Mesodermal cell (in vitro differentiated cells): ENCODE measurements around the gene VDR.
A peak's percentile ranks its signal among the peaks of the same experiment; 100 is the strongest.

ENCODE experiments used
- H3K27ac ChIP-seq: 2 replicates; pipeline ENCODE4 v1.7.0; 2013; ENCODE audit warnings: mild to moderate bottlenecking, low read depth, low read length, moderate library complexity; ENCODE audit not compliant: severe bottlenecking
- H3K36me3 ChIP-seq: 2 replicates; pipeline ENCODE4 v1.7.1; 2013; ENCODE audit warnings: mild to moderate bottlenecking, low read length, moderate library complexity; ENCODE audit not compliant: control insufficient read depth, insufficient read depth
- H3K4me1 ChIP-seq: one replicate; pipeline ENCODE4 v1.7.1; 2013; ENCODE audit warnings: mild to moderate bottlenecking, low read length; ENCODE audit not compliant: insufficient read depth, control insufficient read depth, poor library complexity, severe bottlenecking
- H3K4me3 ChIP-seq: 2 replicates; pipeline ENCODE4 v1.7.0; 2013; ENCODE audit warnings: low read length, control low read depth, mild to moderate bottlenecking; ENCODE audit not compliant: insufficient read depth, poor library complexity, severe bottlenecking; ENCODE audit errors: extremely low read depth
- H3K9me3 ChIP-seq: 2 replicates; pipeline ENCODE4 v1.7.1; 2013; ENCODE audit warnings: mild to moderate bottlenecking, low read length, moderate library complexity; ENCODE audit not compliant: control insufficient read depth
- WGBS, 2 experiments: methylation state at CpG; one replicate each; pipeline ENCODE4 v1.1.5; 2013; ENCODE audit warnings: missing lambda C conversion rate in 2 of 2; ENCODE audit not compliant: insufficient coverage in 2 of 2; 5-methylcytosine and 5-hydroxymethylcytosine counted together

Gene VDR

DNA sequence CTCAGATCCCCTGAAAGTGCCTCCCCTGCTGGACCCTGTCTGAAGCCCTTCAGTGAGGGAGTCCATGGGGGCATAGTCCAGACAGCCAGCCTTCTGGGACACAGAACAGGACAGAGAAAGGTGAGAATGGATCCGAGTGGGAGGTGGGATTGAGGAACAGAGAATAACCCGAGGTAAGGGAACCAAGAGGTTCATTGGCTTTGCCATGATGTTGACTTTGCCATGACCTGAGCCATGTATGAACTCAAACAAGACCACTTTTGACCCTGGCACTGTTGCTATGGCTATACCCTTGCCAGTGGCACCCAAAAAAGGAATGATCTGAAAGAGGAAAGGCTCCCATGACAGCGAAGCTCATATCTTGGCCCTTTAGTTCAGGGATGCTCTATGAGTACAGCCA, 22.6 kb upstream of the VDR start:
- Histone ChIP-seq H3K27ac (no peak overlapping the region), H3K4me3 (no peak overlapping the region), H3K9me3 (no peaks in the 10 kb centered on the region), H3K4me1 (no peaks in the 10 kb centered on the region), H3K36me3 (no peaks in the 10 kb centered on the region)
- WGBS, 2 experiments = 63 to 67% methylated on average over 2 to 3 of the region's 3 CpGs

DNA sequence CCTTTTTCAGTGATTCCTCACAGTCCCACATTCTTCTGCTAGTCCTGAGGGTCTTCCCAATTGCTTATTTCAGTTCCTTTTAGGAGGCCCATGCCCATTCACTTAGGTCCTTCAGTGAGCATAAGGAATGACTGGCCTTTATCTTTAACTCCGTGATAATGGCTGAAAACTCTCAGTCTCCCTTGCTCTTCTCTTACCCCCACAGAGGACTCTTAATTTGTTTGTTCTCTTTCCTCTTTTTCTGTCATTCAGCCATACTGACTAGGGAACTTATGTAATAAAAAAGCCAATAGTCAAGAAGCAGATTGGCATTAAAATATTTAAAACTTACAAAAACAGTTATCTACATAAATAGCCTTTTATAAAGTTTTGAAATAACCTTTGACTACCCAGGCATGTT, 17.1 kb upstream of the VDR start:
- Histone ChIP-seq H3K36me3 (no peaks in the 10 kb centered on the region), H3K27ac (no peak overlapping the region), H3K4me1 (no peaks in the 10 kb centered on the region), H3K9me3 (no peaks in the 10 kb centered on the region), H3K4me3 (no peak overlapping the region)
- WGBS, 2 experiments = 43 to 67% methylated on average over 1 of the region's 1 CpG

- H3K9me3 ChIP-seq = no peaks in the 10 kb centered on the region
- WGBS, 2 experiments = 76 to 80% methylated on average over 6 of the region's 6 CpGs
- H3K27ac ChIP-seq = no peak overlapping the region
- H3K36me3 ChIP-seq = no peaks in the 10 kb centered on the region
- no peak overlapping the region for H3K4me3 ChIP-seq
- no peaks in the 10 kb centered on the region for H3K4me1 ChIP-seq
Observed at GRCh38 chr12:47920913-47921312, 16.1 kb upstream of the VDR start.

DNA sequence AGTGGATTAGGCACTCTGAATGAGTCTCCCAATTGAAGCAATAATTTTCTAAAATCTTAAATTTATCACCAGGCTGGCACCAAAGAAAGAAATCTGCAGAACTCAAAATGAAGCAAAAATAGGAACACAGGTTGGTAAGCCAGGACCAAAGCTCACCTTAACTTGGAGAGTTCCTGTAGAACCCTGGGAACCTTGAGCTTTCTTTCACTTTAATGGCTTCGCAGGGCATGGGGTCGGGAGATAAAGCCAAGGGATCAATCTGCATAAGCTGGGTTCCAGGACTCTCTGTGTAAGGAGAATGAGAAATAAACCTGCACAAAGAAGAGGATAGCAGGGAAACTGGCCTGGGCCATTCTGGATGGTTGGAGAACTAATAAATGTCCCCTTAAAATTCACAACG, 8.3 kb upstream of the VDR start:
- no peaks in the 10 kb centered on the region for H3K36me3 ChIP-seq
- no peak overlapping the region for H3K27ac ChIP-seq
- no peaks in the 10 kb centered on the region for H3K9me3 ChIP-seq
- WGBS, 2 experiments = 56 to 68% methylated on average over 2 to 3 of the region's 3 CpGs
- H3K4me3 ChIP-seq = no peak overlapping the region
- peaks cover 8% of the 10 kb centered on the region for H3K4me1 ChIP-seq

DNA sequence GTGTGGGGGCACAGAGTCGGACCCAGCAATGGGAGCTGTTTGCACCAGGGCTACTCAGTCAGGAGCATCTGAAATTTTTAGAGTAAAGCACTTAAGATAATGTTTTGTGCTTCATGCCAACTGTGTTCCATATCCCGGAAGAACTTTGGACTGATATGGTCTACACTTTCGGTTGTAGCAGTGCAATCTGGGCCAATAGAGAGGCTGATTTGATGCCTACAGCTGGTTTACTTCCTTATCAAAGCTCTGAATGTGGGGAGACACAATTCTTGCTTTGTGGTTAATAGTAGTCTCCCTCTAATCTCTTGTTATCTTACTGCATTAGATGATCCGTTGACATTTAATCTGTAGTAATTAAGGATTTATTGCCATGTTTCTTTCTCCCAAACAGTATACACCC, 7.8 kb upstream of the VDR start:
- no peak overlapping the region for H3K4me3 ChIP-seq
- no peaks in the 10 kb centered on the region for H3K36me3 ChIP-seq
- 90 to 100% methylated on average over 3 of the region's 4 CpGs for WGBS, 2 experiments
- H3K9me3 ChIP-seq = no peaks in the 10 kb centered on the region
- no peak overlapping the region for H3K27ac ChIP-seq
- H3K4me1 ChIP-seq = peaks cover 8% of the 10 kb centered on the region

DNA sequence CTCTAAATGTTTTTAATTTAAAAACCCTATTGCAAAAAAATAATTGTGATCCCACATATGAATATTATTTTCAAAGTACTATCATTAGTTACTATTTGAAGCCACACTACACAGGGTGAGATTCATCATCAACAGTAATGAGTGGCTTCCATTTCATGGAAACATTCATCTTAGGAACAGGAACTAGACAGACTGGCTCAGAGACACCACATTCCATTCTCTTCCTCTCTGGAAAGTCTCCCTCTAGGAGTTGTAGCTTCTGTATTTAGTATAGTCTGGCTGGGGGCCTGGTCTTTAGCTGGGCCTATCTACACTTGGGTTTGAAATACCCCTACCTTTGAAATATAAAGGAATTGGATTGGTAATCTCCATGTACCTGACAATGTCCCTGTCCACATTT, 6.2 kb upstream of the VDR start:
- H3K4me3 ChIP-seq = no peak overlapping the region
- no peaks in the 10 kb centered on the region for H3K9me3 ChIP-seq
- H3K36me3 ChIP-seq = no peaks in the 10 kb centered on the region

DNA sequence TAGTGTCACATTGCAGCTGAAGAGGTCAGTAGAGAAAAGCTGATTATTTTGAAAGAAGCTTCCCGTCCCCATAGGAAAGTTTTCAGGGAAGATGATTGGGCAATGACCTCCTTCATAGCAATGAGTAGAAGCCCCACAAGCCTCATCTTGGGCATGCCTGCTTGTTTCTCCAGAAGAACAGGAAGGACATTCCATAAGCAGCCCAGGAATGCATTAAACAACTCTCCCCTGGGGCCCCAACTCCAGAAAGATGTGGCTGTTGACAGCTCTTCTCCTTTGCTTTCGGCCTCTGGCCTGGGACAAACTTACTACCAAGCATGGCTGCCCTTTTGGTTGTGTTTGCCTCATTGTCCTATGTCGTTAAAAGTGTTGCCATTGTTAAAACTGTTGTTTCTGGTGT, 5.7 kb upstream of the VDR start:
- H3K9me3 ChIP-seq = no peaks in the 10 kb centered on the region
- WGBS, 2 experiments = 78 to 88% methylated on average over 2 to 3 of the region's 3 CpGs
- H3K27ac ChIP-seq = no peak overlapping the region
- H3K4me3 ChIP-seq = no peak overlapping the region
- H3K36me3 ChIP-seq = no peaks in the 10 kb centered on the region
- peaks cover 10% of the 10 kb centered on the region for H3K4me1 ChIP-seq

More for the DNA sequence above, 6.2 kb upstream of the VDR start:
- Histone ChIP-seq H3K4me1 (peaks cover 8% of the 10 kb centered on the region), H3K27ac (no peak overlapping the region)

GRCh38 chr12:47909839-47910465, 5.2 kb upstream of the VDR start:
- H3K4me1 ChIP-seq = peaks cover 15% of the 10 kb centered on the region
- no peak overlapping the region for H3K27ac ChIP-seq
- WGBS, 2 experiments = 81 to 86% methylated on average over 2 to 3 of the region's 4 CpGs

GRCh38 chr12:47908738-47909137, 3.9 kb upstream of the VDR start:
- H3K27ac ChIP-seq = no peak overlapping the region

More at GRCh38 chr12:47909839-47910465, 5.2 kb upstream of the VDR start:
- no peak overlapping the region for H3K4me3 ChIP-seq
- H3K9me3 ChIP-seq = no peaks in the 10 kb centered on the region
- H3K36me3 ChIP-seq = no peaks in the 10 kb centered on the region

DNA sequence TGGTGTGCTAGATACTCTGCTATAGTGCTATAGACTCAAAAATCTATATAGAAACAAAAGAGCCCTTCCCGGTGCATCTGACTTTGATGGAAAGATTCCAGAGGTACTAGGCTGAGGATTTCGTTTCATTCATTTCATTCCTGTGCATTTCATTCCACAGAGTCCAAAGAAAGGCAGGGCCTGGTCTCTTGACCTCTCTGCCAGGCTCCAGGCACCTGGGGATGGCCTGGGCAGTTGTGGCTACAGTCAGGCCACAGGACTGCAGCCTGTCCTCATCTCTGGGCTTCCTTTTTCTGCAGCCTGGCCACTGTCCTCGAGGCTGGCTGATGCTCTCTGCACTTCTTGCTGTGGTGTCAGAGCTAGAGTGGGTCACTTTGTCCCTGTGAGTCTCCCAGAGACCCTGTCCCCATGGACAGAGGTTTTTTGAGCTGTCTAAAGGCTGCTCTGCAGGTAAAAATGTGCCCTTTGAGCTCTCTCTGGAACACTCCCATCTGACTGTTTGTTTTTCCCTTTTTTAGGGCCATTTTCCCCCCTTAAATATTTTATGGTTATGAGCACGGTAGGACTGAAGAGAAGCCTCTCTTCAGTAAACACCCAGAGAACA, 3.2 kb upstream of the VDR start:
- Histone ChIP-seq H3K36me3 (no peaks in the 10 kb centered on the region), H3K4me1 (peaks cover 31% of the 10 kb centered on the region), H3K27ac (no peak overlapping the region), H3K4me3 (no peak overlapping the region), H3K9me3 (no peaks in the 10 kb centered on the region)
- 52 to 55% methylated on average over 2 to 4 of the region's 4 CpGs for WGBS, 2 experiments

More at GRCh38 chr12:47908738-47909137, 3.9 kb upstream of the VDR start:
- Histone ChIP-seq H3K36me3 (no peaks in the 10 kb centered on the region), H3K4me3 (no peak overlapping the region), H3K4me1 (peaks cover 24% of the 10 kb centered on the region), H3K9me3 (no peaks in the 10 kb centered on the region)

GRCh38 chr12:47903927-47904712, 674 bp downstream of the VDR start:
- no peaks in the 10 kb centered on the region for H3K36me3 ChIP-seq
- no peak overlapping the region for H3K27ac ChIP-seq
- peak overlapping the region; percentile 35 for H3K4me3 ChIP-seq
- peaks cover 27% of the 10 kb centered on the region for H3K4me1 ChIP-seq
- 7 to 11% methylated on average over 6 to 7 of the region's 7 CpGs for WGBS, 2 experiments
- H3K9me3 ChIP-seq = no peaks in the 10 kb centered on the region
